ENCODE results near the gene USH2A. TPM values are rescaled to one million over a fixed set of nuclear protein-coding genes. Genes with fewer than 3 reads are reported as not detected.

USH2A gene
- total RNA-seq, 4 donors from 2014 or later: under 0.01 to 1.0 (median under 0.01) TPM; not detected in 1

DNA sequence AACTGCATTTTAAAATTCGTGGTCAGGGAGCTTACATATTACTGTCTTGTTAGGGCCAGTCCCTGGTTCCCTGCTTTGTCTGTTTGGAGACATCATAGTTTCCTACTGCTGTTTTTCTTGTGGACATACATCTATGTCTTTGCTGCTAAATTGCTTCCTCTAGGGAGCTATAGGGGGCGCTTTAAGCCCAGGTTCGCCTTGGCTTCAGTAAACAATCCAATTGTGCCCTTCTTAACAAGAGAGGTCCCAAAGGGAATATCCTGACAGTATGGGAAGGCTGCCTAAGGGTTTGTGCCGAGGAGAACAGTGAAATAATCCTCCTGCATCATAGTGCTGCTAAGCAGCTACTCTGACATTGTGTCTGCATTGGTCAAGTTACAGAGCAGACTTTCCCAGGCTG, 112.5 kb downstream of the USH2A start:
- no peak for DNase-seq (ENCODE audit: low spot score in 2 of 2)

GRCh38 chr1:216306830-216307229, 116.4 kb downstream of the USH2A start:
- no peak for DNase-seq (ENCODE audit: low spot score in 2 of 2)
- H3K27ac ChIP-seq: no peak overlapping the region
- H3K36me3 ChIP-seq: no peaks in the 10 kb centered on the region
- H3K9me3 ChIP-seq: no peaks in the 10 kb centered on the region
- TF ChIP-seq POLR2A (IDR thresholded peaks at IDR 0.05): no peak
- TF ChIP-seq EP300 (IDR thresholded peaks at IDR 0.05): no peak
- TF ChIP-seq, protein P1, sequence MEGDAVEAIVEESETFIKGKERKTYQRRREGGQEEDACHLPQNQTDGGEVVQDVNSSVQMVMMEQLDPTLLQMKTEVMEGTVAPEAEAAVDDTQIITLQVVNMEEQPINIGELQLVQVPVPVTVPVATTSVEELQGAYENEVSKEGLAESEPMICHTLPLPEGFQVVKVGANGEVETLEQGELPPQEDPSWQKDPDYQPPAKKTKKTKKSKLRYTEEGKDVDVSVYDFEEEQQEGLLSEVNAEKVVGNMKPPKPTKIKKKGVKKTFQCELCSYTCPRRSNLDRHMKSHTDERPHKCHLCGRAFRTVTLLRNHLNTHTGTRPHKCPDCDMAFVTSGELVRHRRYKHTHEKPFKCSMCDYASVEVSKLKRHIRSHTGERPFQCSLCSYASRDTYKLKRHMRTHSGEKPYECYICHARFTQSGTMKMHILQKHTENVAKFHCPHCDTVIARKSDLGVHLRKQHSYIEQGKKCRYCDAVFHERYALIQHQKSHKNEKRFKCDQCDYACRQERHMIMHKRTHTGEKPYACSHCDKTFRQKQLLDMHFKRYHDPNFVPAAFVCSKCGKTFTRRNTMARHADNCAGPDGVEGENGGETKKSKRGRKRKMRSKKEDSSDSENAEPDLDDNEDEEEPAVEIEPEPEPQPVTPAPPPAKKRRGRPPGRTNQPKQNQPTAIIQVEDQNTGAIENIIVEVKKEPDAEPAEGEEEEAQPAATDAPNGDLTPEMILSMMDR (IDR thresholded peaks at IDR 0.05): no peak
- 83 to 86% methylated on average over 4 of the region's 4 CpGs for WGBS, 2 donors
- no peaks in the 10 kb centered on the region for H3K27me3 ChIP-seq
- no peaks in the 10 kb centered on the region for H3K4me1 ChIP-seq
- H3K4me3 ChIP-seq: no peak overlapping the region

More for the DNA sequence above, 112.5 kb downstream of the USH2A start:
- TF ChIP-seq, protein P1 (IDR thresholded peaks at IDR 0.05): no peak
- TF ChIP-seq POLR2A (IDR thresholded peaks at IDR 0.05) (no peak), EP300 (IDR thresholded peaks at IDR 0.05) (no peak)
- WGBS, 2 donors: 11% methylated on average over 4 of the region's 4 CpGs
- H3K9me3 ChIP-seq: no peaks in the 10 kb centered on the region
- no peak overlapping the region for H3K27ac ChIP-seq
- H3K4me3 ChIP-seq: no peak overlapping the region
- H3K36me3 ChIP-seq: no peaks in the 10 kb centered on the region
- no peaks in the 10 kb centered on the region for H3K27me3 ChIP-seq
- H3K4me1 ChIP-seq: no peaks in the 10 kb centered on the region

DNA sequence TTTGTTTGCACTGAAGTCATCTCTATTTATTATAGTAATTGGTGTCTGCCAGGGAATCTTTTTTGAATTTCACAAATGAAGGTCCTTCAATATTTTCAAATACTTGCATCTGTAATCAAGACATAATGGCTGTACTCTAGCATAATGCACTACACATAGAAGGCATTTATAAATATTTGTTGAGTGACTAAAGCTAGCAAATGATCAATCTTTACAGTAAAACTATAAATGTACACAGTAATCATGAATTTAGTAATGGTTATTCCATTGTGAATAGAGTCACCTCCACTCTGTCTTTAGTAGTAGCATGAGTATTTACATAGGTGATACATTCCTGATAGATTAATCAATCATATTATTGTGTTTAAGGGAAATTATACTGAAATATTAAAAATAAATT, 119.6 kb downstream of the USH2A start:
- Histone ChIP-seq H3K9me3 (no peaks in the 10 kb centered on the region), H3K27me3 (no peaks in the 10 kb centered on the region), H3K27ac (no peak overlapping the region), H3K4me1 (no peaks in the 10 kb centered on the region), H3K36me3 (no peaks in the 10 kb centered on the region), H3K4me3 (no peak overlapping the region)
- TF ChIP-seq, protein P1 (IDR thresholded peaks at IDR 0.05): no peak
- TF ChIP-seq EP300 (IDR thresholded peaks at IDR 0.05) (no peak), POLR2A (IDR thresholded peaks at IDR 0.05) (no peak)
- no peak for DNase-seq (ENCODE audit: low spot score in 2 of 2)

DNA sequence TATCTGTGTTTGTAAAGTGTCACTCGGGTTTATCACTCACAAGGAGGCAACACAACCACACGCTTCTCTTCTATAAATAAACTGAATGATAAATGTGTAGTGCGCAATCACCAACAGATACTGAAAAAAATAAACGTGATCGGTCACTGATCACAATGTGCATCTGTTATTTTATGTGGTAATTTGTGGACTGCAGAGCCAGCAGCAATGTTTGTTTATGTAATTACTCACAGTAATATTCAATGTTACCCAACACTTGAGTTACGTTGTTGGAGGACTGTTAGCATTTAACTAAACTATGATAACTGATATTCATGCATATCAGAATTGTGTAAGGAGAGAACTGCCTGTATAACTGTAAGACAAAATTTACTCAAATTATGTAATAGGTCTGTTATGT, 129.6 kb downstream of the USH2A start:
- Histone ChIP-seq H3K9me3 (no peaks in the 10 kb centered on the region), H3K27ac (no peak overlapping the region), H3K4me3 (no peak overlapping the region), H3K4me1 (no peaks in the 10 kb centered on the region), H3K27me3 (no peaks in the 10 kb centered on the region), H3K36me3 (no peaks in the 10 kb centered on the region)
- no peak for DNase-seq (ENCODE audit: low spot score in 2 of 2)
- TF ChIP-seq, protein P1 (IDR thresholded peaks at IDR 0.05): no peak
- TF ChIP-seq POLR2A (IDR thresholded peaks at IDR 0.05): no peak
- 77 to 78% methylated on average over 6 of the region's 6 CpGs for WGBS, 2 donors

DNA sequence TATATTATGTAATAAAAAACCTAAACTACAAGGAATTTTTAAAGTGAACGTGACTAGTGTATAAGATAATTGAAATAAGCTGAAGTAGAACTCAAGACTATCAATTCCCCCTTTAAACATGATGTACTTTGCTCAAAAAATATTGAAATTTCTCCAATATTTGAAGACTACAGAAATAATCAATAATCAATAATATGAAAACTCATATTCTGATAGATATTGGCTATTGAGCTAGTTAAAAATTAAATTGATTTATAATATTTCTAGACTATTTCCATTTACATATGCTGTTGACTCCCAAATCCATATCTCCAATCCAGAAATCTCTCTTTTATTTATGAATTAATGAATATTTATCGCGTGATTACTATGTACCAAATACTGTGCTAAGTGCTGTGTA, 133.2 kb downstream of the USH2A start:
- 64 to 92% methylated on average over 3 of the region's 3 CpGs for WGBS, 2 donors
- H3K4me3 ChIP-seq: no peak overlapping the region

More for the DNA sequence above, 133.2 kb downstream of the USH2A start:
- DNase-seq (ENCODE audit: low spot score in 2 of 2): no peak
- Histone ChIP-seq H3K27me3 (no peaks in the 10 kb centered on the region), H3K36me3 (no peaks in the 10 kb centered on the region), H3K27ac (no peak overlapping the region), H3K9me3 (peaks cover 0 to 14% (median 0%) of the 10 kb centered on the region in 4 donors), H3K4me1 (no peaks in the 10 kb centered on the region)
- TF ChIP-seq POLR2A (IDR thresholded peaks at IDR 0.05) (no peak), EP300 (IDR thresholded peaks at IDR 0.05) (no peak)
- TF ChIP-seq, protein P1 (IDR thresholded peaks at IDR 0.05): no peak

All from tibial nerve (tissue), 4 donors.